ENCODE results near the gene CPM. TPM values are rescaled to one million over a fixed set of nuclear protein-coding genes. Genes with fewer than 3 reads are reported as not detected.

CPM gene
- total RNA-seq, 4 donors from 2014 or later, result 76.1 to 149 (median 123) TPM

GRCh38 chr12:68880660-68881325, 52.2 kb downstream of the CPM start:
- no peak for TF ChIP-seq CTCF (IDR thresholded peaks at IDR 0.05)
- TF ChIP-seq POLR2A (IDR thresholded peaks at IDR 0.05), result no peak
- DNase-seq (ENCODE audit: low spot score in 2 of 2), result no peak
- no peak overlapping the region for H3K4me3 ChIP-seq (ENCODE audit: low read depth, poor library complexity, severe bottlenecking)
- intact Hi-C loops (cut with DNase I; ENCODE audit: low total_unique reads), result no loop called here
- WGBS, 2 donors, result 80% methylated on average over 5 of the region's 5 CpGs

- DNase-seq (ENCODE audit: low spot score in 2 of 2), result no peak
- H3K4me3 ChIP-seq (ENCODE audit: low read depth, poor library complexity, severe bottlenecking), result no peak overlapping the region
- intact Hi-C loops (cut with DNase I; ENCODE audit: low total_unique reads), result no loop called here
- TF ChIP-seq CTCF (IDR thresholded peaks at IDR 0.05) (no peak), POLR2A (IDR thresholded peaks at IDR 0.05) (no peak)
- 93 to 95% methylated on average over 4 of the region's 4 CpGs for WGBS, 2 donors
Measured at GRCh38 chr12:68878846-68879245, 54.1 kb downstream of the CPM start.

- TF ChIP-seq CTCF (IDR thresholded peaks at IDR 0.05), result no peak
- TF ChIP-seq POLR2A (IDR thresholded peaks at IDR 0.05), result no peak
- DNase-seq (ENCODE audit: low spot score in 2 of 2), result no peak
- no peak overlapping the region for H3K4me3 ChIP-seq (ENCODE audit: low read depth, poor library complexity, severe bottlenecking)
- intact Hi-C loops (cut with DNase I; ENCODE audit: low total_unique reads), result no loop called here
- 92 to 97% methylated on average over 4 of the region's 4 CpGs for WGBS, 2 donors
Measured at GRCh38 chr12:68878283-68878682, 54.7 kb downstream of the CPM start.

- WGBS, 2 donors, result 96% methylated on average over 4 of the region's 4 CpGs
- no peak for DNase-seq (ENCODE audit: low spot score in 2 of 2)
- intact Hi-C loops (cut with DNase I; ENCODE audit: low total_unique reads), result no loop called here
- no peak for TF ChIP-seq POLR2A (IDR thresholded peaks at IDR 0.05)
- no peak for TF ChIP-seq CTCF (IDR thresholded peaks at IDR 0.05)
- no peak overlapping the region for H3K4me3 ChIP-seq (ENCODE audit: low read depth, poor library complexity, severe bottlenecking)
Measured at GRCh38 chr12:68877583-68877982, 55.4 kb downstream of the CPM start.

- WGBS, 2 donors, result 61 to 62% methylated on average over 4 of the region's 4 CpGs
- TF ChIP-seq POLR2A (IDR thresholded peaks at IDR 0.05) (no peak), CTCF (IDR thresholded peaks at IDR 0.05) (no peak)
- DNase-seq (ENCODE audit: low spot score in 2 of 2), result no peak
- no peak overlapping the region for H3K4me3 ChIP-seq (ENCODE audit: low read depth, poor library complexity, severe bottlenecking)
- intact Hi-C loops (cut with DNase I; ENCODE audit: low total_unique reads), result no loop called here
Measured at GRCh38 chr12:68876461-68876860, 56.5 kb downstream of the CPM start.

- 94 to 97% methylated on average over 4 of the region's 4 CpGs for WGBS, 2 donors
- no peak for DNase-seq (ENCODE audit: low spot score in 2 of 2)
- H3K4me3 ChIP-seq (ENCODE audit: low read depth, poor library complexity, severe bottlenecking), result no peak overlapping the region
- TF ChIP-seq POLR2A (IDR thresholded peaks at IDR 0.05) (no peak), CTCF (IDR thresholded peaks at IDR 0.05) (no peak)
- intact Hi-C loops (cut with DNase I; ENCODE audit: low total_unique reads), result no loop called here
Measured at GRCh38 chr12:68873316-68873715, 59.7 kb downstream of the CPM start.

Data from lower leg skin (tissue), 4 donors.